ENCODE measurements around the gene FGD5. TPM values are rescaled to one million over a fixed set of nuclear protein-coding genes. Genes with fewer than 3 reads are reported as not detected.

FGD5 gene
- total RNA-seq, 4 donors from 2014 or later = 3.8 to 10.2 (median 7.6) TPM

DNA sequence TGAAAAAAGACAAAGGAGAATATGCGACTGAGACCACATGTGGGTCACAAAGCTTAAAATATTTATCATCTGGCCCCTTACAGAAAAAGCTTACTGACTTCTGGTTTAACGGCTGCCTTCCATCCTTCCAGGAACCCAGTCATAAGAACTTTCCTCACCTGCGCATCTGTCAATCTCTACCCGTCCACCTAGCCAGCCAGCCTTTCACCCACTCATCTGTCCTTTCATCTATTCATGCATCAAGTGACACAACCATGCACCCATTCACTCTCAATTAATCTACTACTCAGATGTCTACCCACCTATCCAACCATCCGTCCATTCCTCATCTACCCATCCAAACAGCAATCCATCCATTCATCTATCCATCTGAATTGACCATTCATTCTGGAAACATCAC, 64.5 kb downstream of the FGD5 start:
- TF ChIP-seq, protein P1, sequence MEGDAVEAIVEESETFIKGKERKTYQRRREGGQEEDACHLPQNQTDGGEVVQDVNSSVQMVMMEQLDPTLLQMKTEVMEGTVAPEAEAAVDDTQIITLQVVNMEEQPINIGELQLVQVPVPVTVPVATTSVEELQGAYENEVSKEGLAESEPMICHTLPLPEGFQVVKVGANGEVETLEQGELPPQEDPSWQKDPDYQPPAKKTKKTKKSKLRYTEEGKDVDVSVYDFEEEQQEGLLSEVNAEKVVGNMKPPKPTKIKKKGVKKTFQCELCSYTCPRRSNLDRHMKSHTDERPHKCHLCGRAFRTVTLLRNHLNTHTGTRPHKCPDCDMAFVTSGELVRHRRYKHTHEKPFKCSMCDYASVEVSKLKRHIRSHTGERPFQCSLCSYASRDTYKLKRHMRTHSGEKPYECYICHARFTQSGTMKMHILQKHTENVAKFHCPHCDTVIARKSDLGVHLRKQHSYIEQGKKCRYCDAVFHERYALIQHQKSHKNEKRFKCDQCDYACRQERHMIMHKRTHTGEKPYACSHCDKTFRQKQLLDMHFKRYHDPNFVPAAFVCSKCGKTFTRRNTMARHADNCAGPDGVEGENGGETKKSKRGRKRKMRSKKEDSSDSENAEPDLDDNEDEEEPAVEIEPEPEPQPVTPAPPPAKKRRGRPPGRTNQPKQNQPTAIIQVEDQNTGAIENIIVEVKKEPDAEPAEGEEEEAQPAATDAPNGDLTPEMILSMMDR (IDR thresholded peaks at IDR 0.05) = no peak
- TF ChIP-seq POLR2A (IDR thresholded peaks at IDR 0.05) = no peak
- H3K4me3 ChIP-seq (ENCODE audit: low read depth, poor library complexity, severe bottlenecking) = no peak overlapping the region
- intact Hi-C loops (cut with DNase I; ENCODE audit: low total_unique reads) = loop anchor here (10.0 kb wide), 1 partner anchor 992 kb away; no protein-coding TSS in a partner anchor
- WGBS, 2 donors = 94 to 96% methylated on average over 5 of the region's 5 CpGs
- no peak for DNase-seq (ENCODE audit: low spot score in 2 of 2)

DNA sequence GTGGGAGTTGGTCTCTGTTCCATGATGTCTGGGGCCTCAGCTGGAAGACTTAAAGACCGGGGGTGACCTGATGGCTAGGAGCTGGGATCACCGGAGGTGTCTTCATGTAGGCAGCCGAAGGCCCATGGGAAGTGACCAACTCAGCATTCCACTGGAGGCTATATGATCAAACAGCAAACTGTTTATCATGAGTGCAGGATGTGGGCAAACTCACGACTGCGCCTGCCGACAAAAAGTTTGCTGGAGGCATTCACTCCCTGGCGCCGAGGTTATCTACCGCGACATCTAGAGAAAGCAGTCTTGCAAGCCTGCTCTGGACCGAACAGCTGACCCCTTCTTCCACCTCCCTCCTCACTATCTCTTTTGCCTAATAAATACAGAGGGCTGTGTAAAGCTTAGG, 65.9 kb downstream of the FGD5 start:
- H3K4me3 ChIP-seq (ENCODE audit: low read depth, poor library complexity, severe bottlenecking) = no peak overlapping the region
- 79 to 87% methylated on average over 10 to 11 of the region's 11 CpGs for WGBS, 2 donors
- intact Hi-C loops (cut with DNase I; ENCODE audit: low total_unique reads) = loop anchor here (10.0 kb wide), 1 partner anchor 990 kb away; no protein-coding TSS in a partner anchor
- TF ChIP-seq POLR2A (IDR thresholded peaks at IDR 0.05) = no peak
- TF ChIP-seq, protein P1 (IDR thresholded peaks at IDR 0.05) = no peak
- DNase-seq (ENCODE audit: low spot score in 2 of 2) = no peak

DNA sequence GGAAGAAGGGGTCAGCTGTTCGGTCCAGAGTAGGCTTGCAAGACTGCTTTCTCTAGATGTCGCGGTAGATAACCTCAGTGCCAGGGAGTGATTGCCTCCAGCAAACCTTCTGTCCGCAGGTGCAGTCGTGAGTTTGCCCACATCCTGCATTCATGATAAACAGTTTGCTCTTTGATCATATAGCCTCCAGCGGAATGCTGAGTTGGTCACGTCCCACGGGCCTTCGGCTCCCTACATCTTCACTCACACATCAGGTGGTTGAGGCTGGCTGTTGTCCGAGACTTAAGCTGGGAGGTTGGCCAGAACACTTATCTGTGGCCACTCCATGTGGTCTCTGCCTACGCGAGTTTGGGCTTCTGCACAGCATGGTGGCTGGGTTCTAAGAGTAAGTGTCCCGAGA, 66.5 kb downstream of the FGD5 start:
- no peak overlapping the region for H3K4me3 ChIP-seq (ENCODE audit: low read depth, poor library complexity, severe bottlenecking)
- TF ChIP-seq, protein P1 (IDR thresholded peaks at IDR 0.05) = no peak
- no peak for TF ChIP-seq POLR2A (IDR thresholded peaks at IDR 0.05)
- DNase-seq (ENCODE audit: low spot score in 2 of 2) = no peak
- intact Hi-C loops (cut with DNase I; ENCODE audit: low total_unique reads) = loop anchor here (10.0 kb wide), 1 partner anchor 989 kb away; no protein-coding TSS in a partner anchor
- 78 to 84% methylated on average over 13 of the region's 13 CpGs for WGBS, 2 donors

DNA sequence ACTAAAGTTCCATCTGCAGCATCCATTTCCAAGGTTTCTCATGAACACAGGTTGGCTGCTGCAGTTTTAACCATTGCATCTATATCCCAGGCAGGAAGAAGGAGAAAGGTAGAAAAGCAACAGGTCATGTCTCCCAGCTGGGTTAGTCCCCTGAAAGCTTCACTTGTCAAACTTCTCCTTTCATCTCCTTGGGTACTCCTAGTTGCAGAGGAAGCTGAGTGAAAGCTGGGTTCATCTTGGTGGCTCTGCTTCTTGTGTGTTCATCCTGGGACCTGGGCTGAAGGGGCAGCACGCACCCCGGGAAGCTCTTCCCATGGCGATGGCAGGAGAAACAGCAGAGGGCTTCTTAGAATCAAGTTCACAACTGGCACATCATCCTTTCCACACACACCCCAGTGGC, 67.3 kb downstream of the FGD5 start:
- no peak for TF ChIP-seq POLR2A (IDR thresholded peaks at IDR 0.05)
- TF ChIP-seq, protein P1 (IDR thresholded peaks at IDR 0.05) = no peak
- no peak overlapping the region for H3K4me3 ChIP-seq (ENCODE audit: low read depth, poor library complexity, severe bottlenecking)
- no peak for DNase-seq (ENCODE audit: low spot score in 2 of 2)
- intact Hi-C loops (cut with DNase I; ENCODE audit: low total_unique reads) = loop anchor here (10.0 kb wide), 1 partner anchor 989 kb away; no protein-coding TSS in a partner anchor
- WGBS, 2 donors = 94 to 100% methylated on average over 3 of the region's 3 CpGs

DNA sequence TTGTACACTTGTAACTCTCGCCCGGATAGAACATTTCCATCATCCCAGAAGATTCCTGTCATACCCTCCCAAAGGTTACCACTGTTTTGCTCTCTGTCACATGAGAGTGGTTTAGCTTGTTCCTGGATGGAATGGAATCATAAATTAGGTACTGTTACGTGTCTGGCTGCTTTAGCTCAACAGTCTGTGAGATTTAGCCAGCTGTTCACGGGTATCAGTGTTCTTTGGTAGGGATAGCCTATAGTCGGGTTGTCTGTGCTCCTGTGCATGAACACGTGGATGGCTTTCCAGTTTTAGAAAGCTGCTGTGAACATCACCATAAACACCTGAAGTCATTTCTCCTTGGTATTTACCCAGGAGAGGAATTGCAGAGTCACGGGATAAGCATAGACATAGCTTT, 70.4 kb downstream of the FGD5 start:
- intact Hi-C loops (cut with DNase I; ENCODE audit: low total_unique reads) = loop anchor here (10.0 kb wide), 1 partner anchor 986 kb away; no protein-coding TSS in a partner anchor
- H3K4me3 ChIP-seq (ENCODE audit: low read depth, poor library complexity, severe bottlenecking) = no peak overlapping the region
- DNase-seq (ENCODE audit: low spot score in 2 of 2) = no peak
- WGBS, 2 donors = 63 to 72% methylated on average over 7 of the region's 7 CpGs
- TF ChIP-seq POLR2A (IDR thresholded peaks at IDR 0.05) = no peak
- TF ChIP-seq, protein P1 (IDR thresholded peaks at IDR 0.05) = no peak

DNA sequence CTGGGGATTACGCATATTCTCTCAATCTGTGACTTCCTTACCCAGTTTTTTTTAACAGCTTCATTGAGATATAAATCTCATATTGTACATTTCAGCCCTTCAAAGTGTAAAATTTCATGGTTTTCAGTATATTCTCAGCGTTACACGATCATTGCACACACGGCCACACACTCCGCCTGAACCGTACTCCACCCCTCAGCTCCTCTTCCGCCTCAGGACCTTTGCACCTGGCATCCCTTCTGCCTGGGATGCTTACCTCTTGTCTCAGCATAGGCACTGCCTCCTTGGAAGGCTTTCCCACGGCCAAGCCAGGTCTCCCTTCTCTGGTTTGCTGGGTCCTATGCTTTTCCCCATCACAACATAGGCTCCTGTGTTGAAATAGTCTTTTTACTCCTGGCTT, 71.2 kb downstream of the FGD5 start:
- TF ChIP-seq, protein P1 (IDR thresholded peaks at IDR 0.05) = no peak
- TF ChIP-seq POLR2A (IDR thresholded peaks at IDR 0.05) = no peak
- DNase-seq (ENCODE audit: low spot score in 2 of 2) = no peak
- WGBS, 2 donors = 92% methylated on average over 8 of the region's 8 CpGs
- H3K4me3 ChIP-seq (ENCODE audit: low read depth, poor library complexity, severe bottlenecking) = no peak overlapping the region
- intact Hi-C loops (cut with DNase I; ENCODE audit: low total_unique reads) = loop anchor here (10.0 kb wide), 1 partner anchor 985 kb away; no protein-coding TSS in a partner anchor
